Stimulated activated CD8-positive, alpha-beta memory T cell treated with anti-CD3 and anti-CD28 coated beads, Interleukin-7, amount 100 ng/mL, for 48 hours (primary cell): ENCODE data around the gene ALPG.
"Not testable (repeated sequence)": the region's sequence is repeated elsewhere in the genome, so short reads cannot be mapped to it uniquely, and the experiment has no call there.

ENCODE experiments used
- DNase-seq, 2 donors: peaks; one replicate each; pipeline ENCODE4 v3.0.0-alpha.2; 2020; ENCODE audit warnings: low read depth in 1 of 2; ENCODE audit errors: extremely low read depth in 1 of 2

Gene ALPG

GRCh38 chr2:232376713-232377112 is 29.9 kb upstream of the ALPG start:
- no peak for DNase-seq

DNA sequence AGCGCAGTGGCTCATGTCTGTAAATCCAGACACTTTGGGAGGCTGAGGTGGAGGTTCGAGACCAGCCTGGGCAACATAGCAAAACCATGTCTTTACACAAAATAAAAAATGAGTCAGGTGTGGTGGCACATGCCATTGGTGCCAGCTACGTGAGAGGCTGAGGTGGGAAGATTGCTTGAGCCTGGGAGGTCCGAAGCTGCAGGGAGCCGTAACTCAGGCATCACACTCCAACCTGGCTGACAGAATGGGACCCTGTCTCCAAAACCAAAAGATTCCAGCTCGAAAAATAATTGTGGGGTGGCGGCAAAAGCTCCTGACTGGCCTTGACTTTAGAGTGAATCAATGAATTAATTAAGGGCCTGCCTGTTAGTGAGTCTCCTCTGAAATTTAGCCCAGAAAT is 29.3 kb upstream of the ALPG start:
- no peak for DNase-seq

DNA sequence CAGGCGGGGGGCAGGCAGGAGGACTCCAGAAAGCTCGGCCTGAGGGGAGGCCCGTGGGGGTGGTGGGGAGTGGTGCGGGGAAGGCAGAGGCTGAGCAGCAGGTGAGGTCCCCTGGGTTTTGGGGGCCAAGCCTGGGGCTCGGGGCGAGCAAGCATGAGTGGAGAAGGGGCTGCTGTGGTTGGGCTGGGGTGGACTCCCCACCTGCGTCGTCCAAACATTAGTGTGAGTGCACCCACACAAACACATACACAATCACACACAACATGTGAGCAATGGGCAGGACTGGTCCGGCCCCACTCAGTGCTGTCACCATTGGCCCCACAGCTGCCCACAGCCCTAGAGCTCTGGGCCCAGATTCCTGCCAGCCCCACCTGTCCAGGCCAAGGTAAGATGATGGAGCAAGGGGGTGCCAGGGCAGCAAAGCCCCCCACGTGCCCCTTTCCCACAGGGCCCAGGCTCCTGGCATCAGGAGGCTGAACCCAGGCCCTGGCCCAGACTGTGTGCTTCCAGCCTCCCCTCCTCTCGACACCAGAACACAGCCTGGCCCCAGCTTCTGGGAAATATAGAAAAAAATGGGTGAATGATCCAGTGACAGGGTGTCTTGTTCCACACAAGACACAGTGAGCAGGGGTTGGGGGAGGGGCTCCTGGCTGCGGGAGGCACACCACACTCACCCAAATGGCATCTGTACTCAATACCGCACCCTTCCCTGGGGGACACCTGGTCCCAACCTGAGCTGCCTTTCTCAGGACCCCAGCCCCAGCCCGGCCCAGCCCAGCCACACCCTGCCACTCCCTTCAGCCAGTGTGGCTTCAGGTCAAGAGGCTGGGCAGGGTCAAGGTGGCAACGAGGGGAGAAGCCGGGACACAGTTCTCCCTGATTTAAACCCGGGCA is 28.6 kb upstream of the ALPG start:
- DNase-seq, result no peak

DNA sequence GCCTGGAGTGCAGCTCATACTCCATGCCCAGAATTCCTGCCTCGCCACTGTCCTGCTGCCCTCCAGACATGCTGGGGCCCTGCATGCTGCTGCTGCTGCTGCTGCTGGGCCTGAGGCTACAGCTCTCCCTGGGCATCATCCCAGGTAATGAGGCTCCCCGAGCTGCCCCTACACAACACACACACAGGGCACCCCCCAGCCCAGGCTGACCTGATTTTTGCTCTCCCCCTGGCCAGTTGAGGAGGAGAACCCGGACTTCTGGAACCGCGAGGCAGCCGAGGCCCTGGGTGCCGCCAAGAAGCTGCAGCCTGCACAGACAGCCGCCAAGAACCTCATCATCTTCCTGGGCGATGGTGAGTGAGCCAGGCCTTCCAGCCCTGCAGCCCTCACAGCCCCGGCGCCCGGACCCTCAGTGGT is 27.9 kb upstream of the ALPG start, which contains the start of gene ALPP:
Gene ALPP (plus strand): TSS at position 17 of the 417 bp plus-strand sequence. CDS start 52 bp downstream, at position 69.
- DNase-seq, result not testable (repeated sequence)

DNA sequence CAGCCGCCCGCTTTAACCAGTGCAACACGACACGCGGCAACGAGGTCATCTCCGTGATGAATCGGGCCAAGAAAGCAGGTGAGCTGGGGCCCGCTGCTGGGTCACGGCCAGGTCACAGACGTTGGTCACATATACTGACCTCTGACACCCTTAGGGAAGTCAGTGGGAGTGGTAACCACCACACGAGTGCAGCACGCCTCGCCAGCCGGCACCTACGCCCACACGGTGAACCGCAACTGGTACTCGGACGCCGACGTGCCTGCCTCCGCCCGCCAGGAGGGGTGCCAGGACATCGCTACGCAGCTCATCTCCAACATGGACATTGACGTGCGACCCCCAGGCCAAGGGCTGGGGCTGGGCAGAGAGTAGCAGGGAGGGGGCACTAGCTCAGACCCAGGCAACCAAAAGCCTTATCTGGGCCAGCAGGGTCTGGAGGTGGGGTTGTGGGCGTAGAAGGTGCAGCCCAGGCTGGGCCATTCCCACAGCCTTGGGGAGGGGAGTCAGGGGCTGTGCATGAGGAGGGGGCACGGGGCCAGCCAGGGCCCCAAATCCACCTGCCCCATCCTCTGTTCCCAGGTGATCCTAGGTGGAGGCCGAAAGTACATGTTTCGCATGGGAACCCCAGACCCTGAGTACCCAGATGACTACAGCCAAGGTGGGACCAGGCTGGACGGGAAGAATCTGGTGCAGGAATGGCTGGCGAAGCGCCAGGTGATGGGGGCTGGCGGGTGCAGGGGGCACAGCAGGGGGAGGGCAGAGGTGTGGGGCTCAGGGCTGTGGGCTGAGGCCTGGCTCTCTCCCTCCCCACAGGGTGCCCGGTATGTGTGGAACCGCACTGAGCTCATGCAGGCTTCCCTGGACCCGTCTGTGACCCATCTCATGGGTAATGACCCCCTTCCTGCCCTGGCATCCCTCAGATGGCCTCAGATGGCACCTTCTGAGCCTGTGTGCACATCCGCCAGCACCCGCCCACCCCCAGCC is 26.7 kb upstream of the ALPG start:
- DNase-seq, result not testable (repeated sequence)

DNA sequence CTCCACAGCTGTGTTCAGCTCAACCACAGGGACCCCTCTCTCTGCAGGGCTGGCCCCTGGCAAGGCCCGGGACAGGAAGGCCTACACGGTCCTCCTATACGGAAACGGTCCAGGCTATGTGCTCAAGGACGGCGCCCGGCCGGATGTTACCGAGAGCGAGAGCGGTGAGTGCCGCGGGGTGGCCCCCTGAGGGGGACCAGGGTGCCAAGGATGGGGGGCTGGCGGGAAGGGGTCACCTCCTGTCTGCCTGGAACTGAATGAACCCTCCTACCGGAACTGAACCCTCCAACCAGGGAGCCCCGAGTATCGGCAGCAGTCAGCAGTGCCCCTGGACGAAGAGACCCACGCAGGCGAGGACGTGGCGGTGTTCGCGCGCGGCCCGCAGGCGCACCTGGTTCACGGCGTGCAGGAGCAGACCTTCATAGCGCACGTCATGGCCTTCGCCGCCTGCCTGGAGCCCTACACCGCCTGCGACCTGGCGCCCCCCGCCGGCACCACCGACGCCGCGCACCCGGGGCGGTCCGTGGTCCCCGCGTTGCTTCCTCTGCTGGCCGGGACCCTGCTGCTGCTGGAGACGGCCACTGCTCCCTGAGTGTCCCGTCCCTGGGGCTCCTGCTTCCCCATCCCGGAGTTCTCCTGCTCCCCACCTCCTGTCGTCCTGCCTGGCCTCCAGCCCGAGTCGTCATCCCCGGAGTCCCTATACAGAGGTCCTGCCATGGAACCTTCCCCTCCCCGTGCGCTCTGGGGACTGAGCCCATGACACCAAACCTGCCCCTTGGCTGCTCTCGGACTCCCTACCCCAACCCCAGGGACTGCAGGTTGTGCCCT is 25.2 kb upstream of the ALPG start:
- not testable (repeated sequence) for DNase-seq

DNA sequence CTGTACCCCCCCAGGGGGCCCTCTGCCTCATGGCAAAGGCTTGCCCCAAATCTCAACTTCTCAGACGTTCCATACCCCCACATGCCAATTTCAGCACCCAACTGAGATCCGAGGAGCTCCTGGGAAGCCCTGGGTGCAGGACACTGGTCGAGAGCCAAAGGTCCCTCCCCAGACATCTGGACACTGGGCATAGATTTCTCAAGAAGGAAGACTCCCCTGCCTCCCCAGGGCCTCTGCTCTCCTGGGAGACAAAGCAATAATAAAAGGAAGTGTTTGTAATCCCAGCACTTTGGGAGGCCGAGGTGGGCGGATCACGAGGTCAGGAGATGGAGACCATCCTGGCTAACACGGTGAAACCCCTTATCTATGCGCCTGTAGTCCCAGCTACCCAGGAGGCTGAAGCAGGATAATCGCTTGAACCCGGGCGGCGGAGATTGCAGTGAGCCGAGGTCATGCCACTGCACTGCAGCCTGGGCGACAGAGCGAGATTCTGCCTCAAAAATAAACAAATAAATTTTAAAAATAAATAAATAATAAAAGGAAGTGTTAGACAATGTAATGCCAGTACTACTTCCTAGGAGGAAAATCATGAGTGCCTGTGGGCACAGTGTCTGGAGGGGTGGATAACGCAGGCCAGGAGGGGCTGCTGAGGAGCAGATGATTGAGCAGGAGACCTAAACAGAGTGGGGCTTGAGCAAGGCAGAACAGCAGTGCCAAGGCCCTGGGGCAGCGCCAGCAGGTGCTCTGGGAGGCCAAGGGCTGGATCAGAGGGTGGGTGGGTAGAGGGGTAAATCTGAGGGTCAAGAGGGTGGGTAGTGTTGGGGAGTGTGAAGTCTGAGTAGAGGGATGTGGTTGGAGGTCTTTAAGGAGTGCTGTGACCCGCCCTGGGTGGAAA is 24.1 kb upstream of the ALPG start:
- no peak for DNase-seq

- no peak for DNase-seq
These were observed 22.2 kb upstream of the ALPG start for GRCh38 chr2:232384466-232384865.

GRCh38 chr2:232385058-232385457 is 21.6 kb upstream of the ALPG start:
- DNase-seq, result not testable (repeated sequence)

DNA sequence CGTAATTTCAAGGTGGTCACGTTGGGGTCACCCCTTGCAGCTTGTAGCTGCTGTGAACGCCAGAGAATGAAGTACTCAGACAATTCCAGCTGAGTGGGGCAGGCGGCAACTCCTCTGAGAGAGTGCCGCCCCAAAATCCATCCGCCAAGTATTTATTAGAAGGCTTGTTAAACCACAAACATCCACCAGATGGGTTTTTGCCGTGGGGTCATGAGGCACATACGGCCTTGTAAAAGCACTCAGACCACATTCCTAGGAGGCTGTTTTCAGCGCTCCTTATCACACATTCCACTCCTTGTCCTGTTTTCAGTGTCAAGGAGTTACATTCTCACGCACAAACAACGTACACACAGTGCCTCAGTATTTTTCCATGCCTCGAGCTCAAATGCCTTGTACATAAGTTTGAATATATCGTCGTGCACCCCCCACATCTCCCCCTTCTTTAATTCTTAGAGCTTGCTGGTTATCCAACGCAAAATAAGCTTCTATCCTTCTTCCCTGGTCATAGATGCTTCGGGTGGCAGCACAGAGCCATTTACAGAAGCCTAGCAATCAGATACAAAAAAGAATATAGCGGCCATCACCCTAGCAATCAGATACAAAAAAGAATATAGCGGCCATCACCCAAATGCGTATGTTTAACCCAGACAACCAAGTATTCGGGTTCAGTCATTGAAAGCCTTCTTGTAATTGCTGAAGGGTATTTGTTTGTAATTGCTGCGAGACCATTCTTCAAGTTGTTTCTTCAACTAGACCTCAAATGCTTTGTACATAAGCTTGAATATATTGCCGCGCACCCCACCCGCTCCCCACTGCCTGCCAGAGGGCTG is 20.8 kb upstream of the ALPG start:
- DNase-seq, result no peak

DNA sequence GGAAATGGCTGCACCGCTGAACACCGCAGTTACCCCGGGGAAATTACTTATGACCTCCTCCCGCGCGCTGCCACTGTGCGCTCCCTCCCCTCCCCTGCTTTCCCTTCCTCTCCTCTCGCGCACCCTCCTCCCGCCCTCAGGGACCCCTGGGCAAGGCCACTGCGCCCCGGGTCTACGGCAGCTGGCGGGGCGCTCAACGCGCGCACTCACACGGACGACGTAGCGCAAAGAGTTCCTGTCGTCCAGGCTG is 20.2 kb upstream of the ALPG start:
- no peak for DNase-seq

DNA sequence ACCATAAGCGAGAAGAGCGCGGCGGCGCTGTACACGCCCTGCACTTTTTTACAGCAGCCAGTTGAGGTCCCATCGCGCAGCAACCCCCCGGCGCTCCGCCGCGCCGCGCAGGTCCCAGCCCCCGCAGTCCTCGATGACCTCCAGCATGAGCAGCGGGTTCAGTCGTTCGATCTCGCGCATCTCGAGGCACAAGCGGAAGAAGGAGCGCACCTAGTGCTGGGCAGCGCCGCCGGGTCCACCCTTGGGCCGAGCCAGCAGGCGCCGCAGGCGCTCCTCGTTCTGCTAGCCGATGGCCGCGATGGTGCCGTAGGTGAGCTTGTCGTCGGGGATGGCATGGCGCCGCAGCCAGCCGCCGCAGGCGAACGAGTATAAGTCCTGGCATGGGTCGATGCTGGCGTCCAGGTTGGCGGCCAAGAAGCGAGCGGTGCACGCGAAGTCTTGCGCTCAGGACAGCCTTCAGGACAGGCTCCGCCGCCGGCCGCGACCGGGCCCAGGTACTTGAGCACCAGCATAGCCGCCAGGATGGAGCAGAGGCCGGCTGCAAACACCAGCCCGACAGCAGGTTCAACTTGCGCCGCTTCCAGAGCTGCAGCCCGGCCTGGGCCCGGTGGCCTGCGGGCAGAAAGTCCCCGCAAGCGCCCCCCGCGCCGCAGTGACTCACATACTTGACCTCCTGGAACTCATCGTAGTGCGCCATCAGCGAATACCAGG is 19.7 kb upstream of the ALPG start:
- DNase-seq, result no peak

GRCh38 chr2:232387451-232388171 is 19.0 kb upstream of the ALPG start:
- DNase-seq, result no peak

DNA sequence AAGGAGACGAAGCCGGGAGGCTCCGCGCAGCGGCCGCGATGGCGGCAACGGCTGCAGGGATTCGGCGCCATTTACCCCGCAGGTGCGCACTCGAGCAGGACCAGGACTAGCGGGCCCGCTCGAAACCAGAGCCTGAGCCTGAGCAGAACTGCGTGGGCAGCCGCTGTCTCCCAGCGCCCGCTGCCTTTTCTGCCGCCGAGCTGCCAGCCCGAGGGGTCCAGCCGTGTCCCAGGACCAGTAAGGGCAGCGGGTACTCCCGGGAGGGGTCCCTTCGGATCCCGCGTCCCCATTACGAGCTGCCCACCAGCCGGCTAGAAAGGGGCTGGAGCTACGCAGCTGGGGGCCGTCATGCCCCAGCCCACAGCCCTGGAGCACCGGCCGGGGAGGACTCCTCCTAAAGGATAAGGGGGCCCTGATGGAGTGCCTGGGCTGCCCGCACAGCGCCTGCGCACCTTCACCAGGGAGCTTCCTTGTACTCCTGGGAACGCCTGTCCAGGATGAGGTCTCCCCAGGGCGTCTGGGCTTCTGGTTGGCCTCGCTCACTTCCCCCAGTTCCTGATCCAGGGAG is 18.2 kb upstream of the ALPG start:
- no peak for DNase-seq

DNA sequence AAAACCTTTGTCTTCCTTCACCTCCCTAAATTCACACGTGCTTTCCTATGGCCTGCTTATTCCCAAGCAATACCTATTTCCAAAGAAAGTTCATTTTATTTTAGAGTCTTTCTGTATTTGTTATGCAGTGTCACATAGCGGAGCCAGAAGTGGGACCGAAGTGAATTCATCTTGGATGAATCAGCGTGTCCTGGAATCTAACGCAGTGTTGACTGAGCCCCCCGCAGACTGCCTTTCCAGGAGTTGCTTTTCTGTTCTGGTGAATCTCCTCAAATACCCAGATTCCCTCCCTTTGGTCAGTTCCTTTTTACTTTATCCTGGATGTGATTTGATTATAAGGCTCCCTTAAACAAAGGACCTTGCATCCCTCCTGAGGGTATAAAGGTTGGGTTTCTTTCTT is 17.3 kb upstream of the ALPG start:
- no peak for DNase-seq

DNA sequence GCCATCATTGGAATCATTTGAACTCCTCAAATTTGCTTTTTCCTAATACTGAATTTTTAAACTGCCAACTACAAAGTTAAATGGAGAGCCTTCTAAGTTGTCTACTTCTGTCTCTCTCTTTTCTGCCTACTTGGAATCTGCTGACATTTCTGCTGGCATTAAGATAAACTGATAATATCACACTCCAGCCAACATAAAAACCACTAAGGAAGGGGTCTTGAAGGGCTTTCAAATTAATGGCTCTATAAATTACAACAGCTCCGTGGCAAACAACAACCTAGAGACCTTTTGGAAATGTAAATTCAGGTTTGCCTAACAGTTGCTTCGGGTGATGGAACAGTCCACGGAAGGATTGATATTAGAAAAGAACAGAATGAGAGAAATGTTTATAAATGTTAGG is 16.0 kb upstream of the ALPG start:
- DNase-seq, result no peak

- DNase-seq, result no peak
These were observed 13.1 kb upstream of the ALPG start for GRCh38 chr2:232393556-232393955.
